NCI-H2196 (cell line): Measurements from ENCODE around the gene PML.

Experiments
- DNase-seq: peaks from one replicate; lab custom pipeline; 2025; ENCODE audit not compliant: unreplicated experiment; lab: John Stamatoyannopoulos, UW

Gene PML

GRCh38 chr15:73994413-73994883 is at the start of gene PML:
Gene PML, plus strand, starts transcription at chr15:73994716. Its CDS starts 97 bp downstream, at chr15:73994813.
- peak; percentile 86 for DNase-seq

DNA sequence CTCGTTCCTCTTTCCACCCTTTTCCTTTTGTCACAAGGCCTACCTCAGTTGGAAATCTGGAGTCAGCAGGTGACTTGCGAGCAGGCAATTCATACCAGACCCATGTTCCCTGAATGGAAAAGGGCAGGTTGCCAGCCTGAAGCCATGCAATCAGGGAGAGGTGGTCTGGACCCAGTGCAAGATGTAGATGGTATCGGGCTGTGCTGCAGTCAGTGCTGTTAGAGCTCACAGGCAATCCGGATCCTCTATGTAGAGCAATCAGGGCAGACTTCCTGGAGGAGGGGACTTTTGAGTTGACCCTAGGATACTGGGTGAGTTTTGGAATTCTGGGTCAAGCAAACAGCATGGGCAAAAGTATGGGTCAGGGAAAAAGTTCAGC is 49.4 kb upstream of the PML start:
- no peak for DNase-seq

DNA sequence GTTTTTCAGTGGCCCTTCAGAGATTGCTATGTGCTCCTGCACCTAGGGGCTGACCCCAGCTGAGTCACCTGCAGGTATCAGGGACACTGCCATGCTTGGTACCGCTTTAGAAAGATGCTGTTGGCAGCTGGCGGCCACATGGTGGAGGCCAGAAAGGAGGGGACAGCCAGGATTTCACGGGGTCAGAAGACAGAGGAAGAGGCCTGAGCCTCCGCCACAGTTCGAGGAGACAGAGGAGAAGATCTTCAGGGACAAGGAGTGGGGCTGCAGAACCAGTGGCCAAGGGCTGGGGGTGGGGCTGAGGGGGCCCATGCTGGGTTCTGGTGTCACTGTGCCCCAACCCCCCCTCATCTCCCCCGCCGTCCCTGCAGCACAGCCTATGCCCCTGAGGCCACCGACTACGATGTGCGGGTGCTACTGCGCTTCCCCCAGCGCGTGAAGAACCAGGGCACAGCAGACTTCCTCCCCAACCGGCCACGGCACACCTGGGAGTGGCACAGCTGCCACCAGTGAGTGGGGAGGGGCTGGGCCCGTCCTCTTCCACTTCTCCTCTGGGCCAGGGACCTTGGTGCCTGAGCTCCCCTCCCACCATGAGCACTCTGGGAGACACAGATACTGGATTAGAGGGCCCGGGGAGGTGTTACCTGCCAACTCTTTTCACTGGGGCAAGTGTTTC is 48.3 kb upstream of the PML start:
- DNase-seq = no peak

DNA sequence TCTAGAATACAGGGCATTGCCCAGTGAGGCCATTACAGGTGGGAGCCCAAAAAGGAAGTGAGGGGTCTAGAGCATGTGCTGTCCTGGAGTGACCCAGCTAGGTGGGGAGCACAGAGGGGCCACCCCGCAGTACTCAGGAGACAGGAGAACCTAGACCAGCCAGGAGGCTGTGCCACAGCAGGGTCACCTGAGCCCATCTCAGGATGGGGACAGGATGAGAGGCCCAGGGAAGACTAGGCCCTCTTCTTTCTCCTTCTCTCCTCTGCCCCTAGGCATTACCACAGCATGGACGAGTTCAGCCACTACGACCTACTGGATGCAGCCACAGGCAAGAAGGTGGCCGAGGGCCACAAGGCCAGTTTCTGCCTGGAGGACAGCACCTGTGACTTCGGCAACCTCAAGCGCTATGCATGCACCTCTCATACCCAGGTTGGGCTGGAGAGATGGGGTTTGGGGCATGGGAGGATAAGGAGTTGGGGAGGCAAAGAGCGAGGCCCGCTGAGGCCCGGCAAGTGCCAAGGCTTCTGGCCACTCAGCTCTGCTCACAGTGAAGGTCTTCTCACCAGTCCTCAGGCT is 47.6 kb upstream of the PML start:
- DNase-seq = no peak

GRCh38 chr15:73947651-73948050 is 46.9 kb upstream of the PML start:
- no peak for DNase-seq

DNA sequence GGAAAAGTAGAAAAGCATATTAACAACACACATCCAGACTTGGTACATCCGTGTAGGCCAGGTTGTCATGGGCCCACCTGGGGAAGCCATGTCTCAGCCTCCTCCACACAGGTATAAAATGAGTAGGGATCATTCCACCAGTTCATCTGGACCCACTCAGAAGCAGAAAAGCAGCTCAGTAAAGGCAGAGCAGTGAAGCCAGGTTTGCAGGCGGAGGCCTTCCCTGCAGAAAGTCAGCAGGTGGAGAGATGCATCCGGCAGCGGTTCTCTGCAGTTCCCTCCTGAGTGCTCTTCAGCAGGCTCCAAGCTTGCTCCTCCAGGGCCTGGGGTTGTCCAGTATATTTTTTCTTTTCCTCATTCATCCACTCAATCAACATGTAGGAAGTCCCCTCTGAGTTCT is 46.1 kb upstream of the PML start:
- no peak for DNase-seq

GRCh38 chr15:73948982-73949381 is 45.5 kb upstream of the PML start:
- DNase-seq = no peak

GRCh38 chr15:73949496-73949895 is 45.0 kb upstream of the PML start:
- no peak for DNase-seq

- no peak for DNase-seq
Observed at GRCh38 chr15:73950479-73950830, 44.1 kb upstream of the PML start.

DNA sequence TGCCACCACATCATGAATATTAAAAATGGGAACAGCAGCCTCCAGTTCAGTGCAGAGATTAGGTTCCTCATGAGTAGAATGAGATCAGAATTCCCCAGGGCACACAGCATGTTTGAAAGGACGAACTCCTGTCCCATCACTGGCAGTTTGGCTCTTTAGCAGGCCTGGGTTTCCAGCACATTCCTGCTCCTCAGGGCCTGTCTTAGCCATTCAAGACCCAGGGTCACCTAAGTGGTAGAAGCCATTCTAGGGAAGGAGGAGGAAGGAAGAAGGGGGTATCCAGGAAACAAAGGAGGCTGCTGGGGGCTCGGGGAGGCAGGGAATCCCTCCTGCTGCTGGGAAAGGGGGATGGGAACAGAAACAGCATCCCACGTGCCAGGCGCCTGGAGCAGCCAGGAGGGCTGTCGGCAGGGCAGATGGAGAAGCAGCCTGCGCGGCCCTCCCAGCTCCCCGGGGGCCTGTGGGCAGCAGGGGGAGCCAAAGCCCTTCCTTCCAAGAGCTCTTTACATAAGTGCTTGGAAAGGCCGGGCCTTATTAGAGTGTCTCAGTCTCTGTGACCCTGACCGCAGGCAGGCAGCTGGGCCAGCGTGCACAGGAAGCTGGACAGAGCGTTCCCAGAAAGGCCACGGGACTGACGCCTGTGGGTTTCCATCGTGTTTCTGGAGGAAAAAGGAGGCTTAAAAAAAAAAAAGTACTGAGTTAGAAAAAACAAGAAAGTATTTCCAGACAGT is 43.5 kb upstream of the PML start:
- peak; percentile 15 for DNase-seq

- DNase-seq = no peak
Observed at GRCh38 chr15:73951601-73952000, 42.9 kb upstream of the PML start.

GRCh38 chr15:73952171-73952912 is 42.2 kb upstream of the PML start:
- DNase-seq = no peak

- DNase-seq = no peak
Observed at GRCh38 chr15:73952913-73953750, 41.4 kb upstream of the PML start.

DNA sequence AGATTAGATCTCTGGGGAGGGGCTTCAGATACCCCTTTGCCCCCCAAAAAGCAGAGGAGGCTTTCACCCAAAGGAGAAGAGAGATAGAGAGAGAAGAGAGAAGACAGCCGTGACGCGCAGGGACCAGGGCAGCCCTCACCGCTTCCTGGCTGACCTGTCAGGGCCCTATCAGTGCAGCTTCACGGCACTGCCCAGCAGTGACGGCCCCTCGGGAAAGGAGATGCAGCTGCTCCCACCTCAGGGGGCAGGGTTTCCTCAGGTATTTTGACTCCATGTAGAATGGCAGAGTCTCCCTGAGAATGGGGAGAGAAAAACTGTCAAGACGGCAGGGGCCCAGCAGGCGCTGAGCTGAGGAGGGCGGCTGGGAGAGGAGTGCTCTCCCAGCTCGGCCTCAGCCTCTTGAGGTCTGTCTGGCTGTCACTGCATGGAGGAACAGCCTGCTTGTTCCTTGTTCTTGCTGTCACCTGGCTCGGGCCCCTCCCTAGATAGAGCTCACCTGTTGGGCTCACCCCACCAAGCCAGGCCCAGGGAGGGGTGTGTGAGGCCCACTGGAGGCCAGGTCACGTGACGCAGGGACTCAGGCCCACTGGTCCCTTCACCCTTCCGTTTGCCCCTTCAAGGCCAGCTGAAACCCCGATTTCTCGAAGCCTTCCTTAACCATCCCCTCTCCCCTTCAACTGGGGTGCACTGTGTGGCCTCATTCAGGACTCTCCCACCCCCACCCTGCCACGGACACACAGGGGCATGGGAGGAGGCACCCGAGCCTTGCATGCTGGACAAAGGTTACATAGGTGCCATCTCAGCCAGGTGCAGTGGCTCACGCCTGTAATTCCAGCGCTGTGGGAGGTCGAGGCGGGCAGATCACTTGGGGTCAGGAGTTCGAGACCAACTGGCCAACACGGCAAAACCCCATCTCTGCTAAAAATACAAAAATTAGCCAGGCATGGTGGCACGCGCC is 40.0 kb upstream of the PML start:
- no peak for DNase-seq

DNA sequence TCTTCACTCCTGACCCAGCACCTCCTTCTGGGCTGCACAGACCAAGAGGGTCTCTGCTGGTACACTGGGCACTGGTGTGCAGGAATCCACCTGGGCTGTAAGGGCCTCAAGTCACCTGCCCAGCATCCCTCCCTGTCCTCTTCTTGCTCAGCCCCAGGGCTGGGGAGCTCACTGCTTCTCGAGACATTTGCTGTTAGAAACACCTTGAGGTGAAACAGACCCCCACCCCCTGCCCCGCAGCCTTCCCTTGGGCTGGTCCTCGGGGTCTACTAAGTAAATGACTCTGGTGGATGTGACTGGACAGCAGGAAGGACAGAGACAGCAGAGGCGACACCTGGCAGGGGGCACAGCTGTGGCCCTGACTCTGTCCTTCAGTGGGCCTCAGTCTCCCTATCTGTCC is 39.2 kb upstream of the PML start:
- DNase-seq = no peak

DNA sequence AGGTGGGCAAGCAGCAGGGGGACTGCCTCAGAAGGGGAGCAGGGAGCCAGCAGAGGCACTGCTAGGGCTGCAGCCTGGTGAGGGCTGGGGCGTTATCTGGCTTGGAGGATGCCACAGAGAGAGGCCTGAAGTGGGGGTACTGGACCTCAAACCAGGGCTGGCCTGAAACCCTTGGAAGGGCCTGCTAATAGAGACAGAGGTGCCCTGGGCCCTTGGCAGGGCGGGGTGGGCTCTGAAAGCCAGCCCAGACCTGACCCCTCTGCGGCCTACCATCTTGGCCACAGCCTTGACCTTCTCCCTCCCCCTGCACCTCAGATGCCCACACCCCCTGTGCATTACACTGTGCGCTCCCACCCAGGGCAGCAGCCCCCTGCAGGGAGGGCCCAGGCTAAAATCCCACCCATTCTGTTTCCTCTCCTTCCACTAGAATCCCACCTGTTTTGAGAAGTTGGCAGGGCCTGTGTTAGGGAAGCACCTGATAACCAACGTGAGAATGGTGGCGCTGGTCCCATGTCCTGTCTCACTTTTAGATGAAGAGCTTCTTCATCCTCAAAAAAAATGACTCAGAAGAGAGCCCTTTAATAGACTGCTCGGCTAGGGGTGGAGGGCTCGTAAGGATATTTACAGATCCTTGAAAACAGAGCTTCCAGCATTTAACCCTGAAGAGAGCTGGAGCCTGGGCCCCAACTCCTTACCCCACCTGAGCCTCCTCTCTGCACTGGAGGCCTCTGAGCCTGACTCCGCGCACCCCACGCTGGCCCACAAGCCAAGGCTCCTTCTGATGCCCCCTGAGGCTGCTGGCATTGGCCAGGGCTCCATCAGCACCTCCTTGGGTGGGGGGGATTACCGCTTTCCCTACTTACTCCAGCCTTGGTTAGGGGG is 38.4 kb upstream of the PML start:
- DNase-seq = no peak

DNA sequence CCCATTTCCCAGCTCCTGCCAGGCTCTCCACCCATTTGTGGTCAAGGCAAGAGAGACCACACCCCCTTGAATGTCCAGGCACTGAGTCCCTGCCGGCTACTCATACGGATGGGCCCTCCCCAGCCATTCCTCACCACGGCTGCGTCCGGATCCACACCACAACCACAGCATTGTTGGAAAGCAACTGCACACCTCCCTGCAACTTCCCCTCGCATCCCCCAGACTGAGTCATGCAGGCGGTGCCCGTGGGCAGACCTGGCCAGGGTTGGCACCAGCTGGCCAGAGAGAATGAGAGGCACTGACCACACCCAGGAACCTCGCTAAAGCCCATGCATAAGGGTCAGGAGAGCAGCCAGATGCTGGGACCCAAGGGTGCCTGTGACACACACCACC is 37.8 kb upstream of the PML start:
- no peak for DNase-seq

- DNase-seq = no peak
Observed at GRCh38 chr15:73957276-73957675, 37.2 kb upstream of the PML start.

- DNase-seq = no peak
Observed at GRCh38 chr15:73957785-73958184, 36.7 kb upstream of the PML start.
